ENCODE results near the gene ARHGAP23. TPM values are rescaled to one million over a fixed set of nuclear protein-coding genes. Genes with fewer than 3 reads are reported as not detected.

The ARHGAP23 gene
- total and polyA plus RNA-seq, 10 of the 15 experiments (the other 5 are each of a cell fraction or from before 2014, with no cell fraction given): 0.23 to 5.8 (median 2.1) TPM

GRCh38 chr17:38420518-38420917, 7.7 kb upstream of the ARHGAP23 start:
- no peak overlapping the region for H2AFZ ChIP-seq (ENCODE audit: control insufficient read depth, low read depth, low read length)
- no peak overlapping the region for H3K4me2 ChIP-seq (ENCODE audit: control insufficient read depth, insufficient read depth)
- no peak overlapping the region for H3K9ac ChIP-seq (ENCODE audit: control insufficient read depth, insufficient read depth, low read length)
- H3K4me1 ChIP-seq (ENCODE audit: control insufficient read depth, insufficient read depth, low read length): peaks cover 11% of the 10 kb centered on the region
- DNase-seq (ENCODE audit: low read depth, low spot score) (no peak), ATAC-seq (no peak), FAIRE-seq (no peak)
- H3K27ac ChIP-seq (ENCODE audit: control insufficient read depth, insufficient read depth): no peak overlapping the region
- ChIA-PET RAD21 (ENCODE audit: unreplicated experiment) (interaction anchor here (0.9 kb wide), 1 partner anchor 139 kb away, joined by 3 read pairs; no protein-coding TSS in a partner anchor), SMC1A (ENCODE audit: uncharacterized antibody, unreplicated experiment) (interaction anchor here (2.1 kb wide), 1 partner anchor 65 kb away, joined by 11 read pairs; no protein-coding TSS in a partner anchor), POLR2A (no interaction called here), CTCF (interaction anchor here (2.2 to 4.7 kb wide), 2 partner anchors 71 to 72 kb away, joined by 11 to 30 read pairs; no protein-coding TSS in a partner anchor)
- WGBS (ENCODE audit: insufficient coverage, insufficient replicate concordance, low lambda C conversion rate, missing lambda C conversion rate): 50% methylated on average over 6 of the region's 6 CpGs
- no peaks in the 10 kb centered on the region for H3K79me2 ChIP-seq (ENCODE audit: control insufficient read depth, insufficient read depth, low read length)
- in situ Hi-C loops (cut with MboI): no loop called here
- H4K20me1 ChIP-seq (ENCODE audit: control insufficient read depth, insufficient read depth): no peaks in the 10 kb centered on the region
- no peaks in the 10 kb centered on the region for H3K9me3 ChIP-seq (replicated peaks; ENCODE audit: control insufficient read depth, insufficient read depth, low read length)
- intact Hi-C loops (cut with micrococcal nuclease; ENCODE audit: unreplicated experiment): loop anchor here (10.0 kb wide), 1 partner anchor 164 kb away; no protein-coding TSS in a partner anchor
- peaks cover 4 to 6% of the 10 kb centered on the region in 2 experiments; a peak in 3 of 4 replicates for H3K27me3 ChIP-seq (replicated peaks in 1 of 2; ENCODE audit: control insufficient read depth in 2 of 2, insufficient read depth in 2 of 2, low read length in 1 of 2)
- no TSS peak for BruUV-seq (replicated peaks)
- H3K36me3 ChIP-seq (ENCODE audit: control insufficient read depth in 2 of 2, insufficient read depth in 2 of 2, low read length in 1 of 2): no peaks in the 10 kb centered on the region
- H3K4me3 ChIP-seq: no peak overlapping the region
- TF ChIP-seq TAF1 (IDR thresholded peaks at IDR 0.05; ENCODE audit: borderline replicate concordance, low read depth, low read length): no peak
- TF ChIP-seq EP300 (IDR thresholded peaks at IDR 0.05; ENCODE audit: borderline replicate concordance in 1 of 2, control insufficient read depth in 1 of 2, low read depth in 2 of 2, low read length in 2 of 2): no peak
- no peak for TF ChIP-seq ELK1 (IDR thresholded peaks at IDR 0.05; ENCODE audit: low read depth, low read length)
- no peak for TF ChIP-seq NKRF (conservative IDR thresholded peaks at IDR 0.05)
- TF ChIP-seq MTA2 (IDR thresholded peaks at IDR 0.05; ENCODE audit: low read depth): no peak
- no peak for TF ChIP-seq TCF12 (IDR thresholded peaks at IDR 0.05; ENCODE audit: low read depth, low read length)
- TF ChIP-seq STAT1 (conservative IDR thresholded peaks at IDR 0.05): no peak
- TF ChIP-seq ZNF207 (IDR thresholded peaks at IDR 0.05; ENCODE audit: borderline replicate concordance): no peak
